ENCODE measurements around the gene PPP1R3C. TPM values are rescaled to one million over a fixed set of nuclear protein-coding genes. Genes with fewer than 3 reads are reported as not detected.

Gene PPP1R3C
- total RNA-seq, 4 donors from 2014 or later, result 1.7 to 8.8 (median 5.1) TPM

DNA sequence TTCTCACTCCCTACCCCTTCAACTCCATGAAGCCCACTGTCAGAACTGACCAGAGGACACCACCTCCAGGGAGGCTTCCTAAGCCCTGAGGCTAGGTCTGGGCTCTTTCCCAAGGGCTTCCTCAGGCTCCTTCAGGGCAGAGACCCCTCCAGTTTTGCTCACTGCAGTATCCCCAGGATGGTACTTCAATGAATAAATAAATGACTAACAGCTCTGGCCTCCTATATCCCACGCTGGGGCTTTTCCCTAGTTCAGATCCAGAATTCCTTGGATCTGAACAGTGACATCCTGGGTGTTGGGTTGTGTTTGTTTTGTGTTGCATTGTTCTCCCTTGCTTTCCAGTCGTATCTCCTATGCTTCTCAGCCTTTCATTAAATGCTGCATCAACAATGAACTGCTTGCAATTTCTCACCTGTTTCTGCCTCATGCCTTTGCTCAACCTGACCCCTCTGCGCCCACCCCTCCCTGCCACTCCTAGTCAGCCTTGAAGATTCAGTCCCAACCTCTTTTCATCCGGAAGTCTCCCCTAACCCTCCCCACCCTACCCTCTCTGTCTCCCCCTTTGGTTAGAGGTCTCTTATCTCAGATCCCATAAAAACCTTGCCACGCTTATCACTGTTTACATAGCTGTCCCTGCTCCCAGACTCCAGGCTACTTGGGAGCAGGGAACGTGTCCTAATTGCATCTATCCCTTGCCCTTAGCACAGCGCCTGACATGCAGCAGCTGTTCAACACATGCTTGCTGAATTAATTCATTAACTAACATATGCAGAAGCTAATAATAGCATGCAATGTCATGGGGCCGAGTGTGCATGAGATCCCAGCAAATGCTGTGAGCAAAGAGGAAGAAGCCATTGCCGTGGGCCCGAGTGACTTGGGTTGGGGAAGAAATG is 41.7 kb downstream of the PPP1R3C start:
- no peak for TF ChIP-seq CTCF (IDR thresholded peaks at IDR 0.05; ENCODE audit: low read depth)

GRCh38 chr10:91590142-91590903 is 42.5 kb downstream of the PPP1R3C start:
- TF ChIP-seq CTCF (IDR thresholded peaks at IDR 0.05; ENCODE audit: low read depth), result no peak

GRCh38 chr10:91589658-91590035 is 43.2 kb downstream of the PPP1R3C start:
- TF ChIP-seq CTCF (IDR thresholded peaks at IDR 0.05; ENCODE audit: low read depth), result no peak

DNA sequence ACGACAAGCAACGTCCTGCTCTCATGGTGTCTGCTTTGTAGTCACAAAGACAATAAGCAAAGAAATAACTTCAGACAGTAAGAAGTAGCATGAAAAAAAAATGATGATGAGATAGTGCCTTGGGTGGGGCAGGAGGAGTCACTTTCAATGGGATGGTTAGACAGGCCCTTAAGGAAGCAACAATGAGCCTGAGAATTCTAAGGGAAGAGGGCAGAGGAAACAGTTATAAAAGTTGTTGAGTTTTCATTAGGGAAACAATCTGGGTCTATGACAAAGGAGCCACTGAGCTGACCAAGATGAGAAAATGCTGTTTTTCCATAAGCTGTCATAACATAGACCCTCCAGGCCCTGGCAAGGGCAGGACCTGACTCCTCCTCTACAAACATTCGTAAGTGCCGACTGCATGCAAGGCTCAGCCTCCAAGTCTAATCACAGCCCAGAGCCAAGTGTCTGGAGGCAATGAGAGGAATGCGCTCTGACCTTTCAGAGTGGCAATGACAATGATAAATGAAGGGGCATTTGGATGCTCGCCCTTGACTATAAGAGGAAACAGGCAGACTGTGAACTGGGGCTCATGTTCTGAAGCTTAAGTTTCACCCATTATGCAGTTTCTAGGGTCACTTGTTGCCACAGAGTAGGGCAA is 43.7 kb downstream of the PPP1R3C start:
- TF ChIP-seq CTCF (IDR thresholded peaks at IDR 0.05; ENCODE audit: low read depth), result no peak

- TF ChIP-seq CTCF (IDR thresholded peaks at IDR 0.05; ENCODE audit: low read depth), result no peak
These were observed 44.9 kb downstream of the PPP1R3C start for GRCh38 chr10:91587710-91588638.

- no peak for TF ChIP-seq CTCF (IDR thresholded peaks at IDR 0.05; ENCODE audit: low read depth)
These were observed 50.7 kb downstream of the PPP1R3C start for GRCh38 chr10:91582153-91582554.

Measured in subcutaneous adipose tissue (tissue), 4 donors.